Erythroblast (primary cell): ENCODE data around the gene PTPRD.

Experiments used
- DNase-seq, 2 experiments: peaks; one replicate each; lab custom pipeline; 2025; lab: John Stamatoyannopoulos, UW
- GATA1 ChIP-seq: IDR thresholded peaks from 2 replicates; pipeline ENCODE4 v1.6.1; 2011; ENCODE audit warnings: low read depth, mild to moderate bottlenecking, control low read depth, low read length, moderate library complexity
- POLR2A ChIP-seq: IDR thresholded peaks from 2 replicates; pipeline ENCODE4 v1.6.1; 2011; ENCODE audit warnings: mild to moderate bottlenecking, low read length

The PTPRD gene

GRCh38 chr9:8484597-8485191 is 2128.1 kb downstream of the PTPRD start:
- no peak for TF ChIP-seq GATA1
- TF ChIP-seq POLR2A, result no peak
- DNase-seq, result no peak

GRCh38 chr9:8477450-8477849 is 2135.4 kb downstream of the PTPRD start:
- no peak for TF ChIP-seq POLR2A
- no peak for TF ChIP-seq GATA1
- DNase-seq, result no peak

- DNase-seq, result no peak
- no peak for TF ChIP-seq POLR2A
- TF ChIP-seq GATA1, result no peak
These were observed 2137.9 kb downstream of the PTPRD start for GRCh38 chr9:8474937-8475336.

- TF ChIP-seq POLR2A (no peak), GATA1 (no peak)
- DNase-seq, result no peak
These were observed 2139.4 kb downstream of the PTPRD start for GRCh38 chr9:8473244-8474020.

GRCh38 chr9:8468045-8468637 is 2144.7 kb downstream of the PTPRD start:
- peak in 1 of 2 experiments; percentile 1 for DNase-seq

GRCh38 chr9:8457816-8458215 is 2155.0 kb downstream of the PTPRD start:
- DNase-seq, result no peak
- no peak for TF ChIP-seq POLR2A
- TF ChIP-seq GATA1, result no peak

More at GRCh38 chr9:8468045-8468637, 2144.7 kb downstream of the PTPRD start:
- TF ChIP-seq GATA1, result no peak
- no peak for TF ChIP-seq POLR2A

GRCh38 chr9:8457055-8457454 is 2155.7 kb downstream of the PTPRD start:
- no peak for DNase-seq
- TF ChIP-seq GATA1, result no peak
- TF ChIP-seq POLR2A, result no peak

GRCh38 chr9:8456344-8456743 is 2156.5 kb downstream of the PTPRD start:
- no peak for TF ChIP-seq GATA1
- no peak for TF ChIP-seq POLR2A
- DNase-seq, result no peak

GRCh38 chr9:8450810-8451545 is 2161.8 kb downstream of the PTPRD start:
- no peak for DNase-seq
- TF ChIP-seq GATA1, result no peak

- DNase-seq, result no peak
- TF ChIP-seq GATA1 (no peak), POLR2A (no peak)
These were observed 2164.6 kb downstream of the PTPRD start for GRCh38 chr9:8448226-8448625.

- TF ChIP-seq POLR2A (no peak), GATA1 (no peak)
- DNase-seq, result no peak
These were observed 2165.2 kb downstream of the PTPRD start for GRCh38 chr9:8447601-8448000.

GRCh38 chr9:8437876-8438275 is 2174.9 kb downstream of the PTPRD start:
- TF ChIP-seq POLR2A (no peak), GATA1 (no peak)
- no peak for DNase-seq

- no peak for DNase-seq
- TF ChIP-seq POLR2A, result no peak
- TF ChIP-seq GATA1, result no peak
These were observed 2175.5 kb downstream of the PTPRD start for GRCh38 chr9:8437259-8437658.

- DNase-seq, result no peak
- no peak for TF ChIP-seq GATA1
- TF ChIP-seq POLR2A, result no peak
These were observed 2176.0 kb downstream of the PTPRD start for GRCh38 chr9:8436786-8437185.
